ENCODE data around the gene KPTN.

Gene KPTN

GRCh38 chr19:47483800-47484690 is at the start of gene KPTN:
TSS of gene KPTN (minus strand) at chr19:47484219. CDS start at chr19:47484160, 59 bp downstream.
- TF ChIP-seq CTCF (IDR thresholded peaks at IDR 0.05; ENCODE audit: low read depth, low read length, missing control alignments): peak; percentile 91
- H3K4me3 ChIP-seq (replicated peaks; ENCODE audit: low read depth, low read length): peak within 1 kb of the TSS; percentile 69
- DNase-seq (ENCODE audit: extremely low read depth, low read depth): peak; percentile 55

- H3K4me3 ChIP-seq (replicated peaks; ENCODE audit: low read depth, low read length): no peak overlapping the region
- TF ChIP-seq CTCF (IDR thresholded peaks at IDR 0.05; ENCODE audit: low read depth, low read length, missing control alignments): no peak
- DNase-seq (ENCODE audit: extremely low read depth, low read depth): no peak
These were observed 47.8 kb upstream of the KPTN start for GRCh38 chr19:47531640-47532387.

- no peak for TF ChIP-seq CTCF (IDR thresholded peaks at IDR 0.05; ENCODE audit: low read depth, low read length, missing control alignments)
- DNase-seq (ENCODE audit: extremely low read depth, low read depth): no peak
- no peak overlapping the region for H3K4me3 ChIP-seq (replicated peaks; ENCODE audit: low read depth, low read length)
These were observed 45.2 kb upstream of the KPTN start for GRCh38 chr19:47529018-47529742.

GRCh38 chr19:47526798-47527197 is 42.8 kb upstream of the KPTN start:
- no peak for DNase-seq (ENCODE audit: extremely low read depth, low read depth)
- no peak for TF ChIP-seq CTCF (IDR thresholded peaks at IDR 0.05; ENCODE audit: low read depth, low read length, missing control alignments)
- H3K4me3 ChIP-seq (replicated peaks; ENCODE audit: low read depth, low read length): no peak overlapping the region

- no peak for DNase-seq (ENCODE audit: extremely low read depth, low read depth)
- H3K4me3 ChIP-seq (replicated peaks; ENCODE audit: low read depth, low read length): no peak overlapping the region
- no peak for TF ChIP-seq CTCF (IDR thresholded peaks at IDR 0.05; ENCODE audit: low read depth, low read length, missing control alignments)
These were observed 39.5 kb upstream of the KPTN start for GRCh38 chr19:47523473-47523872.

- H3K4me3 ChIP-seq (replicated peaks; ENCODE audit: low read depth, low read length): no peak overlapping the region
- no peak for TF ChIP-seq CTCF (IDR thresholded peaks at IDR 0.05; ENCODE audit: low read depth, low read length, missing control alignments)
- no peak for DNase-seq (ENCODE audit: extremely low read depth, low read depth)
These were observed 37.6 kb upstream of the KPTN start for GRCh38 chr19:47521473-47522180.
